ENCODE results near the gene IFNA4. TPM values are rescaled to one million over a fixed set of nuclear protein-coding genes. Genes with fewer than 3 reads are reported as not detected.
"Not testable (repeated sequence)": the region's sequence is repeated elsewhere in the genome, so short reads cannot be mapped to it uniquely, and the experiment has no call there.

IFNA4 gene
- polyA plus RNA-seq, 1 experiment = not detected

GRCh38 chr9:21194867-21195776, 7.7 kb upstream of the IFNA4 start:
- H3K9me3 ChIP-seq (ENCODE audit: control insufficient read depth, insufficient read depth, low read length); DNase-seq (ENCODE audit: low read depth, low spot score); H3K4me3 ChIP-seq (ENCODE audit: low read depth, low read length); H3K27ac ChIP-seq (ENCODE audit: low read depth, low read length); H3K27me3 ChIP-seq (ENCODE audit: control insufficient read depth, insufficient read depth, low read length); POLR2A ChIA-PET: not testable (repeated sequence)
- TF ChIP-seq, protein P1, sequence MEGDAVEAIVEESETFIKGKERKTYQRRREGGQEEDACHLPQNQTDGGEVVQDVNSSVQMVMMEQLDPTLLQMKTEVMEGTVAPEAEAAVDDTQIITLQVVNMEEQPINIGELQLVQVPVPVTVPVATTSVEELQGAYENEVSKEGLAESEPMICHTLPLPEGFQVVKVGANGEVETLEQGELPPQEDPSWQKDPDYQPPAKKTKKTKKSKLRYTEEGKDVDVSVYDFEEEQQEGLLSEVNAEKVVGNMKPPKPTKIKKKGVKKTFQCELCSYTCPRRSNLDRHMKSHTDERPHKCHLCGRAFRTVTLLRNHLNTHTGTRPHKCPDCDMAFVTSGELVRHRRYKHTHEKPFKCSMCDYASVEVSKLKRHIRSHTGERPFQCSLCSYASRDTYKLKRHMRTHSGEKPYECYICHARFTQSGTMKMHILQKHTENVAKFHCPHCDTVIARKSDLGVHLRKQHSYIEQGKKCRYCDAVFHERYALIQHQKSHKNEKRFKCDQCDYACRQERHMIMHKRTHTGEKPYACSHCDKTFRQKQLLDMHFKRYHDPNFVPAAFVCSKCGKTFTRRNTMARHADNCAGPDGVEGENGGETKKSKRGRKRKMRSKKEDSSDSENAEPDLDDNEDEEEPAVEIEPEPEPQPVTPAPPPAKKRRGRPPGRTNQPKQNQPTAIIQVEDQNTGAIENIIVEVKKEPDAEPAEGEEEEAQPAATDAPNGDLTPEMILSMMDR (IDR thresholded peaks at IDR 0.05; ENCODE audit: low read depth, low read length) = peak; percentile 48
- CTCF ChIA-PET = interaction anchor here (0.5 to 1.9 kb wide), 21 partner anchors 8 to 1269 kb away, joined by 3 to 9 read pairs (median 4); partner anchors contain the start of genes IFNA10 and IFNA16

DNA sequence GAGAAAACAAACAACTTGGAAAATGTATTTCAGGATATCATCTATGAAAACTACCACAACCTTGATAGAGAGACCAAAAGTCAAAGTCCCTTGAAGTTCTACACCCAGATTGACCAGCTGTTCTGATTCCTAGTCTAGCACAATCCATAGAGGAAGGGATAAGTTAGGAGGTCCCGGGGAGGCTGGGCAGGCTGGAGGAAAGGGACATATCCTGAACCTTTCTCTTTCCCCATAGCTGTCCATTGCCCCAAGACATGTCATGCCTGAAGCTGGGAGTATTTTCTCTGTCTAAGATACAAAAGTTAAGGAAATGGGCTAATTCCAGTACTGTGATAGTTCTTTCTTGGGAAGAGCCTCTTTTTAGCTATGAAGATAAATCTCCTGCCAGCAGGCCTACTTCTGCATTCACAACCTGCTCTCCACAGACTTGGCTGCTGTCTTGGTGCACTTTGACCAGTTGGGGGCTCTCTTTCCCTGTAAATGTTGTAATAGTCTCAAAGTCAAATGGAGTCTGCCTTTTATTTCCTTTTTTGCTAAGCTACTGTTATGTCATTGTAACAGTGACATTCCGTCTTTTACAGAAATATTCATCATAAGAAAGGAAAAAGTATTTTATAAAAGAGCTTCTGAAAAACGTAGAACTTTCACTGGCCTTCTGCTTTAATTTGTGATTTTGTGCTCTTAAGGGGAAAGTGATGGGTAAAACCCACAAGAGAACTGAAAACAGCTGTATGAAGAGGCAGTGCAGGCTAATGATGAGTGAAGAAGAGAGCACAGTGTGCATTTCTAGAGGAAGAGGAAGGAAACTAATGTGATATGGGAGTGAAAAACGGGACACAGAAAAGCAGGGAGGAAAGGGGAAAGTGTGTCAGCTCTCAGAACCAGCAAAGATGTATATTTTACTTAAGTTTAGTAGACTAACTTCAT, 4.3 kb downstream of the IFNA4 start:
- TF ChIP-seq, protein P1 (IDR thresholded peaks at IDR 0.05; ENCODE audit: low read depth, low read length) = peak; percentile 45
- DNase-seq (ENCODE audit: low read depth, low spot score); H3K27ac ChIP-seq (ENCODE audit: low read depth, low read length); POLR2A ChIA-PET; H3K9me3 ChIP-seq (ENCODE audit: control insufficient read depth, insufficient read depth, low read length); H3K27me3 ChIP-seq (ENCODE audit: control insufficient read depth, insufficient read depth, low read length); H3K4me3 ChIP-seq (ENCODE audit: low read depth, low read length): not testable (repeated sequence)
- CTCF ChIA-PET = interaction anchor here (0.6 to 1.4 kb wide), 6 partner anchors 9 to 1941 kb away, joined by 3 to 8 read pairs (median 4); no protein-coding TSS in a partner anchor

DNA sequence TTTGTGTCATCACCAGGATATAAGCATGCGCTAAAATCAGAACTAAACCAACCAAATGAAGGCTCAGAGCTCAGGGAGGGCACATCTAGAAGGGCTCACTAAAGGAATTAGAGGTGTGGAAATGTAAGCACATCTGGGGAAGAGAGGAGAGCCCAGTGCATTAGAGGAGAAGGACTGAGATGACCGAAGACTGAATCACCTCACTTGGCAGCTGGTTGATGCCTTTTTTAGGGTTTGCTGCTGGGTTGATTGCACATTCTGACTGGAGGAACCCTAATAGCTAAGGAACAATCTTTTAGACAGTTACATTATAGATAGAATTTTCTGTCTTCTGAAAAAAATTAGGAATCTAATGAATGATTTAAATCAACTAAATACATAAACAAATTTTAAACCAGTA, 12.7 kb downstream of the IFNA4 start:
- ChIA-PET POLR2A (no interaction called here), CTCF (interaction anchor here (1.8 kb wide), 1 partner anchor 8 kb away, joined by 8 read pairs; no protein-coding TSS in a partner anchor)
- TF ChIP-seq, protein P1 (IDR thresholded peaks at IDR 0.05; ENCODE audit: low read depth, low read length) = no peak
- no peak overlapping the region for H3K4me3 ChIP-seq (ENCODE audit: low read depth, low read length)
- DNase-seq (ENCODE audit: low read depth, low spot score) = no peak
- no peaks in the 10 kb centered on the region for H3K27me3 ChIP-seq (ENCODE audit: control insufficient read depth, insufficient read depth, low read length)
- no peaks in the 10 kb centered on the region for H3K9me3 ChIP-seq (ENCODE audit: control insufficient read depth, insufficient read depth, low read length)
- no peak overlapping the region for H3K27ac ChIP-seq (ENCODE audit: low read depth, low read length)

DNA sequence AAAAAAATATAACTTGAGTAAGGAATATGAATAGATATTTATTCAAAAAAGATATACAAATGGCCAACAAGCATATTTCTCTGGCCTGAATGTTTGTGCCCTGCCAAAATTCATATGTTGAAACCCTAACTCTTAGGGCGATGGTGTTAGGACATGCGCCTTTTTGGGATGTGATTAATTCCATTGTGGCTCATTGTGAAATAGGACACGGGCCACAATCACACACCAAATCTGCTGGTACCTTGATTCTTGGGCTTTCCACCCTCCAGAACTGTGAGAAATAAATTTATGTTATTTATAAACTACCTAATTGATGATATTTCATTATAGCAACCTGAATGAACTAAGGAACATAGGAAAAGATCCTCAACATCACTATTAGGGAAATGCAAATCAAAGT, 15.2 kb downstream of the IFNA4 start:
- TF ChIP-seq, protein P1 (IDR thresholded peaks at IDR 0.05; ENCODE audit: low read depth, low read length) = no peak
- no peaks in the 10 kb centered on the region for H3K9me3 ChIP-seq (ENCODE audit: control insufficient read depth, insufficient read depth, low read length)
- POLR2A ChIA-PET = no interaction called here
- no peak overlapping the region for H3K27ac ChIP-seq (ENCODE audit: low read depth, low read length)
- DNase-seq (ENCODE audit: low read depth, low spot score) = no peak
- CTCF ChIA-PET = no interaction called here
- H3K4me3 ChIP-seq (ENCODE audit: low read depth, low read length) = no peak overlapping the region
- no peaks in the 10 kb centered on the region for H3K27me3 ChIP-seq (ENCODE audit: control insufficient read depth, insufficient read depth, low read length)

Data from AG04450 (cell line).